Astrocyte (in vitro differentiated cells and primary cell): ENCODE results near the gene TMEM101. TPM values are rescaled to one million over a fixed set of nuclear protein-coding genes. Genes with fewer than 3 reads are reported as not detected.
"Not testable (repeated sequence)": the region's sequence is repeated elsewhere in the genome, so short reads cannot be mapped to it uniquely, and the experiment has no call there.

Source experiments
- DNase-seq: peaks from one replicate; pipeline ENCODE4 v3.0.0-alpha.2; 2010; ENCODE audit warnings: low read depth
- FAIRE-seq: peaks from 2 replicates; lab custom pipeline; 2011; peaks lifted over from hg19 to GRCh38; lab: Jason Lieb, UNC
- H2AFZ ChIP-seq: 2 replicates; pipeline ENCODE4 v1.6.0; 2012; ENCODE audit warnings: low read depth, low read length, inconsistent platforms
- H3K27ac ChIP-seq: 2 replicates; pipeline ENCODE4 v1.5.1; 2011; ENCODE audit warnings: low read depth, low read length, inconsistent platforms
- H3K27me3 ChIP-seq: 2 replicates; pipeline ENCODE4 v1.6.0; 2011; ENCODE audit warnings: low read length, inconsistent platforms; ENCODE audit not compliant: insufficient read depth
- H3K36me3 ChIP-seq: 2 replicates; pipeline ENCODE4 v1.5.1; 2011; ENCODE audit warnings: low read length, inconsistent platforms; ENCODE audit not compliant: insufficient read depth
- H3K4me1 ChIP-seq: 2 replicates; pipeline ENCODE4 v1.5.1; 2011; ENCODE audit warnings: low read length, inconsistent platforms; ENCODE audit not compliant: insufficient read depth
- H3K4me2 ChIP-seq: 2 replicates; pipeline ENCODE4 v1.6.0; 2012; ENCODE audit warnings: low read length, inconsistent platforms
- H3K4me3 ChIP-seq: 2 replicates; pipeline ENCODE4 v1.5.1; 2011; ENCODE audit warnings: low read depth, mild to moderate bottlenecking, low read length, inconsistent platforms; ENCODE audit not compliant: insufficient read depth
- H3K79me2 ChIP-seq: 2 replicates; pipeline ENCODE4 v1.6.0; 2012; ENCODE audit warnings: mild to moderate bottlenecking, low read length, inconsistent platforms; ENCODE audit not compliant: insufficient read depth
- H3K9ac ChIP-seq: 2 replicates; pipeline ENCODE4 v1.6.0; 2012; ENCODE audit warnings: mild to moderate bottlenecking, low read length, inconsistent platforms
- H3K9me3 ChIP-seq: 2 replicates; pipeline ENCODE4 v1.5.1; 2012; ENCODE audit warnings: low read depth, mild to moderate bottlenecking, low read length, inconsistent platforms; ENCODE audit not compliant: insufficient read depth
- H4K20me1 ChIP-seq: 2 replicates; pipeline ENCODE4 v1.6.0; 2012; ENCODE audit warnings: low read length, inconsistent platforms; ENCODE audit not compliant: insufficient read depth
- H3K27ac Mint-ChIP-seq: one replicate; pipeline ENCODE4 v1.8.0; 2021; ENCODE audit warnings: mild to moderate bottlenecking, mixed read lengths; ENCODE audit not compliant: unreplicated experiment
- H3K27me3 Mint-ChIP-seq: one replicate; pipeline ENCODE4 v1.8.0; 2021; ENCODE audit warnings: low read depth, mixed read lengths; ENCODE audit not compliant: unreplicated experiment
- H3K36me3 Mint-ChIP-seq: one replicate; pipeline ENCODE4 v1.8.0; 2021; ENCODE audit warnings: low read depth, mixed read lengths; ENCODE audit not compliant: unreplicated experiment
- H3K4me1 Mint-ChIP-seq: one replicate; pipeline ENCODE4 v1.8.0; 2021; ENCODE audit warnings: low read depth, mixed read lengths; ENCODE audit not compliant: unreplicated experiment
- H3K4me3 Mint-ChIP-seq: one replicate; pipeline ENCODE4 v1.8.0; 2021; ENCODE audit warnings: mild to moderate bottlenecking, moderate library complexity, mixed read lengths; ENCODE audit not compliant: unreplicated experiment
- H3K9me3 Mint-ChIP-seq: one replicate; pipeline ENCODE4 v1.8.0; 2021; ENCODE audit warnings: mild to moderate bottlenecking, mixed read lengths; ENCODE audit not compliant: unreplicated experiment
- EZH2 ChIP-seq: IDR thresholded peaks from 2 replicates; pipeline ENCODE4 v1.6.1; 2012; ENCODE audit warnings: mild to moderate bottlenecking, low read length, inconsistent platforms; ENCODE audit not compliant: insufficient read depth
- total RNA-seq: library from RNA; stranded (reverse); gene quantifications from 2 replicates; pipeline ENCODE4 v1.2.1, GENCODE V29; 2021
- TF ChIP-seq, protein P1 (sequence below): IDR thresholded peaks from 2 replicates; pipeline ENCODE4 v1.5.1; 2011; ENCODE audit warnings: low read depth, mild to moderate bottlenecking, inconsistent platforms, low read length, moderate library complexity; ENCODE audit not compliant: insufficient read depth

TMEM101 gene
- total RNA-seq, 1 donor from 2014 or later, result 17.1 TPM

- H3K27ac ChIP-seq, H3K27ac Mint-ChIP-seq, H2AFZ ChIP-seq, FAIRE-seq, H3K4me1 ChIP-seq, H3K27me3 ChIP-seq, H3K9ac ChIP-seq, H3K4me1 Mint-ChIP-seq, H3K4me2 ChIP-seq, H3K4me3 Mint-ChIP-seq, DNase-seq, H3K4me3 ChIP-seq, H3K9me3 Mint-ChIP-seq, H3K27me3 Mint-ChIP-seq, H3K9me3 ChIP-seq: not testable (repeated sequence)
- Histone ChIP-seq H3K79me2 (peaks cover 16% of the 10 kb centered on the region), H3K36me3 (peaks cover 37% of the 10 kb centered on the region), H4K20me1 (peaks cover 48% of the 10 kb centered on the region)
- H3K36me3 Mint-ChIP-seq, result peaks cover 18% of the 10 kb centered on the region
These were observed 19.9 kb upstream of the TMEM101 start for GRCh38 chr17:44034688-44035087.

GRCh38 chr17:44033861-44034408 is 19.2 kb upstream of the TMEM101 start:
- H3K36me3 ChIP-seq, result peaks cover 39% of the 10 kb centered on the region

GRCh38 chr17:44030482-44030881 is 15.7 kb upstream of the TMEM101 start:
- Mint-ChIP-seq H3K27ac (no peak overlapping the region), H3K36me3 (peaks cover 16% of the 10 kb centered on the region), H3K27me3 (no peaks in the 10 kb centered on the region), H3K4me3 (no peak overlapping the region), H3K4me1 (no peaks in the 10 kb centered on the region), H3K9me3 (no peaks in the 10 kb centered on the region)
- Histone ChIP-seq H3K27ac (no peak overlapping the region), H3K79me2 (no peaks in the 10 kb centered on the region), H4K20me1 (peaks cover 31% of the 10 kb centered on the region), H3K4me3 (no peak overlapping the region), H3K9me3 (no peaks in the 10 kb centered on the region), H3K36me3 (peaks cover 35% of the 10 kb centered on the region), H3K9ac (no peak overlapping the region), H3K4me1 (no peaks in the 10 kb centered on the region), H2AFZ (no peak overlapping the region), H3K4me2 (no peak overlapping the region), H3K27me3 (no peaks in the 10 kb centered on the region)
- no peak for TF ChIP-seq EZH2
- TF ChIP-seq, protein P1, sequence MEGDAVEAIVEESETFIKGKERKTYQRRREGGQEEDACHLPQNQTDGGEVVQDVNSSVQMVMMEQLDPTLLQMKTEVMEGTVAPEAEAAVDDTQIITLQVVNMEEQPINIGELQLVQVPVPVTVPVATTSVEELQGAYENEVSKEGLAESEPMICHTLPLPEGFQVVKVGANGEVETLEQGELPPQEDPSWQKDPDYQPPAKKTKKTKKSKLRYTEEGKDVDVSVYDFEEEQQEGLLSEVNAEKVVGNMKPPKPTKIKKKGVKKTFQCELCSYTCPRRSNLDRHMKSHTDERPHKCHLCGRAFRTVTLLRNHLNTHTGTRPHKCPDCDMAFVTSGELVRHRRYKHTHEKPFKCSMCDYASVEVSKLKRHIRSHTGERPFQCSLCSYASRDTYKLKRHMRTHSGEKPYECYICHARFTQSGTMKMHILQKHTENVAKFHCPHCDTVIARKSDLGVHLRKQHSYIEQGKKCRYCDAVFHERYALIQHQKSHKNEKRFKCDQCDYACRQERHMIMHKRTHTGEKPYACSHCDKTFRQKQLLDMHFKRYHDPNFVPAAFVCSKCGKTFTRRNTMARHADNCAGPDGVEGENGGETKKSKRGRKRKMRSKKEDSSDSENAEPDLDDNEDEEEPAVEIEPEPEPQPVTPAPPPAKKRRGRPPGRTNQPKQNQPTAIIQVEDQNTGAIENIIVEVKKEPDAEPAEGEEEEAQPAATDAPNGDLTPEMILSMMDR, result no peak
- DNase-seq, result no peak
- FAIRE-seq, result no peak

More at GRCh38 chr17:44033861-44034408, 19.2 kb upstream of the TMEM101 start:
- no peak overlapping the region for H3K4me3 ChIP-seq
- no peaks in the 10 kb centered on the region for H3K27me3 Mint-ChIP-seq
- no peaks in the 10 kb centered on the region for H3K4me1 ChIP-seq
- no peak for FAIRE-seq
- H3K79me2 ChIP-seq, result peaks cover 14% of the 10 kb centered on the region
- peaks cover 22% of the 10 kb centered on the region for H3K36me3 Mint-ChIP-seq
- H3K27ac ChIP-seq, result no peak overlapping the region
- H3K9me3 ChIP-seq, result no peaks in the 10 kb centered on the region
- TF ChIP-seq, protein P1, result no peak
- no peak for TF ChIP-seq EZH2
- H3K4me2 ChIP-seq, result no peak overlapping the region
- H3K4me3 Mint-ChIP-seq, result no peak overlapping the region
- peaks cover 2% of the 10 kb centered on the region for H3K4me1 Mint-ChIP-seq
- no peak overlapping the region for H3K27ac Mint-ChIP-seq
- no peaks in the 10 kb centered on the region for H3K9me3 Mint-ChIP-seq
- peaks cover 50% of the 10 kb centered on the region for H4K20me1 ChIP-seq
- no peak for DNase-seq
- H2AFZ ChIP-seq, result no peak overlapping the region
- no peak overlapping the region for H3K9ac ChIP-seq
- no peaks in the 10 kb centered on the region for H3K27me3 ChIP-seq
